H1 (cell line): ENCODE measurements around the gene CLEC16A.

Experiments
- CTCF ChIP-seq, 3 experiments: IDR thresholded peaks; 1 replicate in 2 of 3; 2 replicates in 1 of 3; pipeline versions ENCODE4 v1.5.1 to v1.6.1; 2011; ENCODE audit warnings: low read length in 3 of 3, mild to moderate bottlenecking in 3 of 3, inconsistent platforms in 2 of 3, low read depth in 1 of 3, moderate library complexity in 1 of 3; ENCODE audit not compliant: insufficient read depth in 1 of 3; ENCODE audit errors: control extremely low read depth in 1 of 3
- EZH2 ChIP-seq: fragments of 200-600 bp; sonication (generic); IDR thresholded peaks from 2 replicates; pipeline ENCODE4 v1.7.1; 2012; ENCODE audit warnings: low read depth, mild to moderate bottlenecking, moderate library complexity, low read length, inconsistent platforms; ENCODE audit not compliant: severe bottlenecking
- GTF2F1 ChIP-seq: IDR thresholded peaks from 2 replicates; pipeline ENCODE4 v1.6.1; 2012; ENCODE audit warnings: low read depth, low read length, improper control_type of control experiment, borderline replicate concordance
- MAX ChIP-seq: IDR thresholded peaks from 2 replicates; pipeline ENCODE4 v1.6.1; 2012; ENCODE audit warnings: inconsistent platforms
- RFX5 ChIP-seq: IDR thresholded peaks from 2 replicates; pipeline ENCODE4 v1.6.1; 2011; ENCODE audit warnings: low read depth, low read length, improper control_type of control experiment, borderline replicate concordance
- SRF ChIP-seq: IDR thresholded peaks from 2 replicates; pipeline ENCODE4 v1.6.1; 2011; ENCODE audit warnings: mild to moderate bottlenecking, low read depth, low read length, moderate library complexity

GRCh38 chr16:11167581-11167980 is 223.2 kb downstream of the CLEC16A start:
- TF ChIP-seq SRF, result no peak
- TF ChIP-seq GTF2F1, result no peak
- no peak for TF ChIP-seq EZH2
- TF ChIP-seq CTCF (IDR thresholded peaks at IDR 0.05; ENCODE audit: control extremely low read depth in 1 of 3, insufficient read depth in 1 of 3, low read depth in 1 of 3, low read length in 3 of 3), result no peak
- no peak for TF ChIP-seq MAX
- TF ChIP-seq RFX5, result no peak
